Esophagus muscularis mucosa (tissue), 4 donors: ENCODE measurements around the gene CLDN9. TPM values are rescaled to one million over a fixed set of nuclear protein-coding genes. Genes with fewer than 3 reads are reported as not detected.

ENCODE experiments used
- DNase-seq: peaks from one replicate; pipeline ENCODE4 v3.0.0-alpha.2; 2017; ENCODE audit errors: extremely low spot score
- H3K27ac ChIP-seq, 4 donors: fragments of 200-600 bp; sonication (generic); replicated peaks in 1 of 4; 1 replicate in 3 of 4; 2 replicates in 1 of 4; pipeline ENCODE4 v1.5.1; 2016 to 2019; ENCODE audit warnings: mild to moderate bottlenecking in 1 of 4
- H3K27me3 ChIP-seq, 4 donors: fragments of 200-600 bp; sonication (generic); one replicate each; pipeline versions ENCODE4 v1.5.1 to v1.6.0; 2016 to 2019
- H3K36me3 ChIP-seq, 4 donors: fragments of 200-600 bp; sonication (generic); one replicate each; pipeline ENCODE4 v1.5.1; 2016 to 2019
- H3K4me1 ChIP-seq, 4 donors: fragments of 200-600 bp; sonication (generic); one replicate each; pipeline ENCODE4 v1.5.1; 2016 to 2019
- H3K4me3 ChIP-seq, 4 donors: fragments of 200-600 bp; sonication (generic); 1 replicate in 2 of 4; 2 replicates in 2 of 4; pipeline ENCODE4 v1.5.1; 2016 to 2019; ENCODE audit warnings: mild to moderate bottlenecking in 4 of 4, moderate library complexity in 1 of 4
- H3K9me3 ChIP-seq, 4 donors: fragments of 200-600 bp; sonication (generic); 1 replicate in 3 of 4; 2 replicates in 1 of 4; pipeline ENCODE4 v1.5.1; 2016 to 2019
- CTCF ChIP-seq, 3 experiments: fragments of 200-600 bp in 2 of 3; fragments of 450-650 bp in 1 of 3; sonication (generic) in 2 of 3; IDR thresholded peaks; one replicate each; pipeline ENCODE4 v1.5.1; 2017 to 2019; ENCODE audit warnings: antibody characterized with exemption in 3 of 3, mild to moderate bottlenecking in 2 of 3, moderate library complexity in 1 of 3
- EP300 ChIP-seq: sonication (generic); formaldehyde crosslinking; IDR thresholded peaks from one replicate; pipeline ENCODE4 v1.6.1; 2017; ENCODE audit warnings: antibody characterized with exemption
- POLR2A ChIP-seq: fragments of 450-650 bp; IDR thresholded peaks from one replicate; pipeline ENCODE4 v1.6.1; 2017; ENCODE audit warnings: antibody characterized with exemption, moderate library complexity, mild to moderate bottlenecking, low read depth
- POLR2AphosphoS5 ChIP-seq, 2 donors: sonication (generic); formaldehyde crosslinking; IDR thresholded peaks; one replicate each; pipeline ENCODE4 v1.6.1; 2017; ENCODE audit warnings: antibody characterized with exemption in 2 of 2
- WGBS: methylation state at CpG from one replicate; pipeline ENCODE4 v1.1.5; 2018; 5-methylcytosine and 5-hydroxymethylcytosine counted together
- intact Hi-C: fragments of 100-400 bp; cut with DNase I; formaldehyde crosslinking; loops from one replicate; pipeline ENCODE4 v1.15.1; 2023
- total RNA-seq, 4 donors: library from RNA; depleted of rRNA; stranded (reverse); fragments of >200 nt; gene quantifications; one replicate each; pipeline versions ENCODE4 v1.1.0 to v1.2.1, GENCODE V29; 2016

Gene CLDN9
- total RNA-seq, 4 donors from 2014 or later = 0.17 to 0.42 (median 0.32) TPM; not detected in 1

GRCh38 chr16:2987286-2987685, 25.4 kb upstream of the CLDN9 start:
- Histone ChIP-seq H3K9me3 (no peaks in the 10 kb centered on the region), H3K27me3 (peaks cover 0 to 42% (median 0%) of the 10 kb centered on the region in 4 donors), H3K27ac (no peak overlapping the region), H3K36me3 (no peaks in the 10 kb centered on the region), H3K4me3 (no peak overlapping the region), H3K4me1 (peaks cover 11 to 25% (median 16%) of the 10 kb centered on the region in 4 donors)
- WGBS = 43% methylated on average over 3 of the region's 9 CpGs
- DNase-seq = no peak
- TF ChIP-seq CTCF (IDR thresholded peaks at IDR 0.05) (no peak), POLR2AphosphoS5 (IDR thresholded peaks at IDR 0.05) (no peak), EP300 (no peak), POLR2A (no peak)
- intact Hi-C loops = no loop called here

- H3K4me3 ChIP-seq = no peak overlapping the region
- no peak for DNase-seq
- H3K27ac ChIP-seq = no peak overlapping the region
- peaks cover 0 to 42% (median 0%) of the 10 kb centered on the region in 4 donors for H3K27me3 ChIP-seq
- no peaks in the 10 kb centered on the region for H3K9me3 ChIP-seq
- WGBS = 65% methylated on average over 4 of the region's 8 CpGs
- H3K4me1 ChIP-seq = peaks cover 11 to 25% (median 16%) of the 10 kb centered on the region in 4 donors
- intact Hi-C loops = no loop called here
- H3K36me3 ChIP-seq = no peaks in the 10 kb centered on the region
- TF ChIP-seq POLR2AphosphoS5 (IDR thresholded peaks at IDR 0.05) = no peak
- no peak for TF ChIP-seq POLR2A
- TF ChIP-seq EP300 = no peak
- TF ChIP-seq CTCF (IDR thresholded peaks at IDR 0.05) = no peak
Observed at GRCh38 chr16:2987833-2988232, 24.9 kb upstream of the CLDN9 start.

- no peaks in the 10 kb centered on the region for H3K36me3 ChIP-seq
- peaks cover 0 to 42% (median 0%) of the 10 kb centered on the region in 4 donors for H3K27me3 ChIP-seq
- WGBS = 69% methylated on average over 5 of the region's 8 CpGs
- intact Hi-C loops = no loop called here
- H3K4me1 ChIP-seq = peaks cover 5 to 18% (median 13%) of the 10 kb centered on the region in 4 donors
- TF ChIP-seq POLR2AphosphoS5 (IDR thresholded peaks at IDR 0.05) (no peak), CTCF (IDR thresholded peaks at IDR 0.05) (no peak), POLR2A (no peak), EP300 (no peak)
- H3K4me3 ChIP-seq = no peak overlapping the region
- H3K9me3 ChIP-seq = no peaks in the 10 kb centered on the region
- H3K27ac ChIP-seq = no peak overlapping the region
- DNase-seq = no peak
Observed at GRCh38 chr16:2988590-2989099, 24.1 kb upstream of the CLDN9 start.

- TF ChIP-seq POLR2AphosphoS5 (IDR thresholded peaks at IDR 0.05) = no peak
- TF ChIP-seq POLR2A = no peak
- no peak for TF ChIP-seq CTCF (IDR thresholded peaks at IDR 0.05)
- TF ChIP-seq EP300 = no peak
- WGBS = 82% methylated on average over 5 of the region's 10 CpGs
Observed at GRCh38 chr16:2990891-2991290, 21.8 kb upstream of the CLDN9 start.

More at GRCh38 chr16:2990891-2991290, 21.8 kb upstream of the CLDN9 start:
- H3K4me1 ChIP-seq = peaks cover 0 to 4% (median 1%) of the 10 kb centered on the region in 4 donors
- no peak overlapping the region for H3K4me3 ChIP-seq
- no peaks in the 10 kb centered on the region for H3K9me3 ChIP-seq
- peaks cover 0 to 49% (median 0%) of the 10 kb centered on the region in 4 donors for H3K27me3 ChIP-seq
- no peak overlapping the region for H3K27ac ChIP-seq
- intact Hi-C loops = no loop called here
- no peaks in the 10 kb centered on the region for H3K36me3 ChIP-seq
- no peak for DNase-seq
